ELR (cell line): ENCODE data around the gene TNFSF13B.
"Not testable (repeated sequence)": the region's sequence is repeated elsewhere in the genome, so short reads cannot be mapped to it uniquely, and the experiment has no call there.

ENCODE experiments used
- DNase-seq: peaks from one replicate; pipeline ENCODE4 v3.0.0-alpha.2; 2015; ENCODE audit warnings: low read depth

TNFSF13B gene

DNA sequence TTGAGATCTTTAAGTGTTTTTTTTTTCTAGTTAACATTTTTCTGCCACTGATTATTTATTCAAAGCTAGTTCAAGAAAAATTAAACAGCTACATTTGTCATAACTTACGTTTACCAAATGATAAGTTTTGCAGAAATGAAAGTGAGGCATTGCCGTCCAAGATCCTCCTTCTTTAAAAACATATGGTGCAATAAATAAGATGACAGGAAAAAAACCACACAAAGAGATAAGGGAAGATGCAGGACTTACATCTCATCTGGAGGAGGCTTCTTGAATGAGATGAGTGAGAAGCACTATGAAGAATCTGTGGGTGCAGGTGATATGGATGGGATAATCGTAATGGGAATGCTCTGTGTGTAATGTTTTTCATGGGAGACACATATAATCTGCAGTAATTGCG is 12.4 kb downstream of the TNFSF13B start:
- no peak for DNase-seq

DNA sequence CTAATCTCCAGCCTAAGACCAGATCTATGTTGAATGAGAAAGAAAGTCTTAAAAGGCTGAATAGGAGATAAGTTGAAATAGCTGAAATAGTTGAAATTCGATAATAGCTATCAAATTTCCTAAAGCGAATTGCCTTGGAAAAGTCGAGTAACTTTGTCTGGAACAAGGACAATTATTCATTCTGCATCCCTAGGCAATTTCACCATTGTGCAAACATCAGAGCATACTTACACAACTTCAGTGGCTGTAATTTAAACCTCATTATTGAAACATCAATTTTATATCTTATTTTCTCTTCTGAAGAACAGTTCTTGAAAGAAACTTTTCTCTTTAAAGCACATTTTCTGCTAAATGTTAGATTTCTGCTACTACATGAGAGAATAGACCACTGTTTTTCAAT is 13.6 kb downstream of the TNFSF13B start:
- no peak for DNase-seq

DNA sequence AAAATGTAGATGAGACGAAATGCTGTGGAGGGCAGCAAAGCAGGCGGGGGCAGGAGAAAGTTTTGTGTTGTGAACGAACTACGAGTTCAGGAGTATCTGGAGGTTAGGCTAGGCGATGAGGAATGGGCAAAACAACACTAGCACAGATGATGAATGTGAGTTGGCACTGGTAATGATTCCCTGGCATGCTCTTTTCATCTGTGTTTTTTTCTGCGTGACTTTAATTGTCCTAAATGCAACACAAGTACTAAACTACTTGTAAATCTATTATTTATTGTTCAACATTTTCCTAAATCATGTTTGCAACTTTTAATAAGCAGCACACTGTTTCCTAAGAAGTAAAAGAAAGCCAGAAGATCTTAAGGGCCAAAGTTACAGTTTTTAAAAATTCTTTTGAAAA is 19.2 kb downstream of the TNFSF13B start:
- no peak for DNase-seq

DNA sequence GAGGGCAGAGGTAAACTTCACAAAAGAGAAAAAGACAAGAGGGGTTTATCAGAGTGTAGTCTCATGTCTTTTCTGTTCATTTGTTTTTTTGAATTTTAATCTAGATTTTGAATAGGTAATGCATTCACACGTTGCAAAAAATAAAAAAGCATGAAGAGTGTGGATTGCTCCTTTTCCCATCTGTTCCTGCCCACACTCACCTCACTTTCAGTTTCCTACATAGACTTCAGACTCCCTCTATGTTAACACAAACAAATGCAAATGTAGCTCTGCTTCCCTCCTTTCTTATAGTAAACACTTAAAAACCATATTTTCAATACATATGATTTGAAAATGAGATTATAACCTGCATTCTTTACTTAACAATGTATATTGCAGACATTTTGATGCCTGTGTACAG is 20.3 kb downstream of the TNFSF13B start:
- no peak for DNase-seq

DNA sequence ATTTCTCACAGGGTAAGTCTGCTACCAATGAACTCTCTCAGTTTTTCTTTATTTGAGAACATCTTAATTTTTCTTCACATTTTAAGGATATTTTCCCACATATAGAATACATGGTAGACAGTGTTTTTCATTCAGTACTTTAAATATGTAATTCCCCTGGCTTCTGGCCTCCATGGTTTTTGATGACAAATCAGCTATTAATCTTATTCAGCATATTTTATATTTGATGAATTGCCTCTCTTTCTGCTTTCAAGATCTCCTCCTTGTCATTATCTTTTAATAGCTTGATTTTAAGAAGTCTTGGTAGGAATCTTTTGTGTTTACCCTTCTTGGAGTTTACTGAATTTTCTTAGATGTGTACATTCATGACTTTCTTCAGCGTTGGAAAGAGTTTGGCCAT is 27.6 kb downstream of the TNFSF13B start:
- DNase-seq, result no peak

DNA sequence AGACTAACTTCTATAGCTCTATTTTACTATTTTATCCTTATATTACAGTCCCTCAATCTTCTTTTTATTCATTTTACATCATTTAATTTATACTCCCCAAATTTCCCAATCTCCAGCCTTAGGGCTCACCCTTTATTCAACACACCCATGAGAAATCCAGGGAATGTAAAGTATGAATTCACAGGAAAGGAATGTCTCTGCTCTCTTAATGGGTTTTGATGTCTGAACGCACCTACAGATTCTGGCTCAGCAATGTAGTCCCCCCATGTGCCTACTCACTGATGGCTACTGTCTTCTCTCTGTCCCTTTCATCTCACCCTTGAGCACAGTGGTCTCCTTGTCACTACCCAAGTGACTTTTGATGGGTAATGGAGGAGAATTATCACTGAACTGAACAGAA is 32.8 kb downstream of the TNFSF13B start:
- no peak for DNase-seq

DNA sequence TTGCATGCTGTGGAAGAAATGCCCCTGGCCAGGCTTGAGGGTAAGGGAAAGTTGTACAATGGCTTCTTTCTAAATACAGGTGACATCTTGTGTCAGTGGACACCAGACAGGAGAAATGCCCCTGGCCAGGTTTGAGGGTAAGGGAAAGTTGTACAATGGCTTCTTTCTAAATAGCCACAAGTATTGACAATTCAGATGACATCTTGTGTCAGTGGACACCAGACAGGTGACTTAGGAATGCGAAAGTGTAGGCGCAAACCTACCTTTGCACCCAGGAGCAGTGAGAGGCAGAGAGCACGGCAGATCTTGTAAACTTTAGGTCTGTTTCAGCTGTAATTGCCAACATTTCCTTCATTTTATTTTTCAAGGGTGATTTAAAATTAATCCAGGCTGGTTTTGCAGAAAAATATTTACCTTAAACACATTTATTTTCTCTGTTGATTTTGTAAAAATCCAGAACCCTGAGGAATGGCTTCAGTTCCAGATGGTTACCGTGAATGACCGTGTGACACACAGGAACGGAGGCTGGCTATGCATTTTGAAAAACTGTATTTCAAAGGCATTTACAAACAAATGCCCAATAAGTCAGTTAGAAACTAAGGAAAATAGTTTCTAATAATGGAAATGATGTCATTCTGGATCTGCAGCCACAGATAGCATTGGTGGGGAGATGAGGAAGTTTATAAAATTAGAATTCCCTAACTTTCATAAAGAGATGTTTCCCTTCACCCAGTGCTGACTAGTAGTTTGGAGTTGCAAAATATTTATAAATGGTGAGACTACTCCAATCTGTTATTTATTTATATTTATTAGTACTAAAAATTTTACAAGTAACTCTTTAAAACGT is 34.9 kb downstream of the TNFSF13B start:
- no peak for DNase-seq

DNA sequence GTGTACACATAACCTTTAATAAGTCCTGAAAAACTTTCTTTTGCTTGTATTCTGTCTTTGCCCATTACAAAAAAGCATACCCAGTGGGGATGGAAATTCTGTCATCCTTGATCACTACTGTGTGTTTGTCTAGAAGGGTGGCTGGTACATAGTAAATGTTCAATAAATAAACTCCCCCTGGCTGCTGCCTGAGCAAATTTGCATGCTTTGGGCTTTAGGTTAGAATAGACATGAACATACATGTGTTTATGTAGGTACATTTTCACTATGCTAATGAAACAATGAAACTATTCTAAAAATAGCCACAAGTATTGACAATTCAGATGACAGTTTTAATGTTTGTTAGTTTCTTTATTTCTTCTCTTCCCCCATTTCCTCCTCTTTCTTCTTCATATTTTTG is 36.1 kb downstream of the TNFSF13B start:
- no peak for DNase-seq

DNA sequence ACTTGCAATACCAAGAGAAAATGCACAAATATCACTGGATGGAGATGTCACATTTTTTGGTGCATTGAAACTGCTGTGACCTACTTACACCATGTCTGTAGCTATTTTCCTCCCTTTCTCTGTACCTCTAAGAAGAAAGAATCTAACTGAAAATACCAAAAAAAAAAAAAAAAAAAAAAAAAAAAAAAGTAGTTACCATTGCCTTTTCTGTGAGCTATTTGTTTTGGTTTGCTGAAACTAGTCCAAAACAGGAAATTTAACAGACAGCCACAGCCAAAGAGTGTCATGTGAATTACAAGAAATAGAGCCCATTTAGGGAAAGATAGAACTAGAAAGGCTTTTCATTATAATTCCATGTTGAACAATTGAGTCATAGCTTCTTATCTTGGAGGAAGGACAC is 37.3 kb downstream of the TNFSF13B start:
- no peak for DNase-seq

DNA sequence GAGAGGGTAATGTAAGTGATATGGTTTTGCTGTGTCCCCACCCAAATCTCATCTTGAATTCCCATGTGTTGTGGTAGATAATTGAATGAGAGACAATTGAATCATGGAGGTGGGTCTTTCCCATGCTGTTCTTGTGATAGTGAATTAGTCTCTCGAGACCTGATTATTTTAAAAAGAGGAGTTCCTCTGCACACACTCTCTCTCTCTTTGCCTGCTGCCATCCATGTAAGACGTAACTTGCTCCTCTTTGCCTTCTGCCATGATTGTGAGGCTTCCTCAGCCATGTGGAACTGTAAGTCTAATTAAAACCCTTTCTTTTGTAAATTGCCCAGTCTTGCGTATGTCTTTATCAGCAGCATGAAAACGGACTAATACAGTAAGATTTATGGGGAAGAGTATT is 42.1 kb downstream of the TNFSF13B start:
- not testable (repeated sequence) for DNase-seq

DNA sequence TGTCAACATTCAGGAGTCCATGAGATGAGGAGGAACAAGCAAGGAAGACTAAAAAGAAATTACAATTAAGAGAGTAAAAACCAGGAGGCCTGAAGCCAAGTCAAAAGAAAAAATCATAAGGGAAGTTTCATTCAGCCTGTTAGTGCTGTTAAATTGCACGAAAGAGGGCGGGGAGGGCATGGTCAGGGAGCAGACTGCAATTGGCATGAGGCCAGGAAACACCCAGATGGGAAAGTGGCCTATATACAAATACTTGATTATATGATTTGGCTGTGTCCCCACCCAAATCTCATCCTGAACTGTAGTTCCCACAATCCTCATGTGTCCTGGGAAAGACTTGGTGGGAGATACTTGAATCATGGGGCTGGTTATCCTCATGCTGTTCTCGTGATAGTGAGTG is 43.9 kb downstream of the TNFSF13B start:
- no peak for DNase-seq

DNA sequence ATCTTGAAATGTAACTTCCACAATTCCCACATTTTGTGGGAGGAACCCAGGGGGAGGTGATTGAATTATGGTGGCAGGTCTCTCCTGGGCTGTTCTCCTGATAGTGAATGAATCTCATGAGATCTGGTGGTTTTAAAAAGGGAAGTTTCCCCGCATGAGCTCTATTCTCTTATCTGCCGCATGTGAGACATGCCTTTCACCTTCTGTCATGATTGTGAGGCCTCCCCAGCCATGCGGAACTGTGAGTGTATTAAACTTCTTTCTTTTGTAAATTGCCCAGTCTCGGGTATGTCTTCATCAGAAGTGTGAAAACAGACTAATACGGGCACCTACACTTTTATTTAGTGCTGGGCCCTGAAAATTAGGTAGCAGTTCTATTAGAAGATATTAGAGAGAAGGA is 45.8 kb downstream of the TNFSF13B start:
- no peak for DNase-seq

DNA sequence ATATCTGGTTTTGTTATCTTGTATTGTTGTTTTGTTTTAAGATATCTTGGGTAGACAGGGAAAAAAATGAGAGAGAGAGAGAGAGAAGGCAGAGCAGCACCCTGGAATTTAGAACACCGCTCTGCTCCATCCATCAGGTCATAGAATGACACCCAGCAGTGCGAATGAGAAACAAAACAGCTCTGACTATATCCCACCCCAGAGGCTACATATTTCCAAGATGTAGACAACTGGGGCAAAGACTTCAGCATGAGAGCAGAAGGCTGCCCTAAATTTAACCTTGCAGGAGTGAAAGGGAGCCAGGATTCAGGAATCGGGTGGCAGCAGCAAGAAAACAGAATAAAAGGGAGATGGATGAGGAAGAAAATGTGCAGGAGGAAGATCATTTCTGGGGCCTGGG is 46.5 kb downstream of the TNFSF13B start:
- DNase-seq, result no peak

DNA sequence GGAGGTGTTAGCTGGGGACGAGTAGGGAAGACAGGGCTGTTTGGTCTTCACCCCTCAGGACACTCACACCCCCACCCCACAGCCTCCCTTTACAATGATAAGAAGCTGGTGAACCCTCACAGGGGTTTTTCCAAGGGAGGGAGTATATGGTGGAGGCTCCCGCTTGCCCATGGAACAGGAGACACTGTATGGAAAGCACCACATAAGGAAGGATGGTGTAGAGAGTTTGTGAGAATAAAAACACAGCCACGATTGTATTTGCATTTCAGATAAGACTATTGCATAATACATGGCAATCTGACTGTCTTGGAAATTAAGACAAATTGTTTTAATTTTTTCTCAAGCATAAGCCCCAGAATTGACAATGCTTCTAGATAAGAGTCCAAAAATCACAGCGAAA is 46.9 kb downstream of the TNFSF13B start:
- no peak for DNase-seq

DNA sequence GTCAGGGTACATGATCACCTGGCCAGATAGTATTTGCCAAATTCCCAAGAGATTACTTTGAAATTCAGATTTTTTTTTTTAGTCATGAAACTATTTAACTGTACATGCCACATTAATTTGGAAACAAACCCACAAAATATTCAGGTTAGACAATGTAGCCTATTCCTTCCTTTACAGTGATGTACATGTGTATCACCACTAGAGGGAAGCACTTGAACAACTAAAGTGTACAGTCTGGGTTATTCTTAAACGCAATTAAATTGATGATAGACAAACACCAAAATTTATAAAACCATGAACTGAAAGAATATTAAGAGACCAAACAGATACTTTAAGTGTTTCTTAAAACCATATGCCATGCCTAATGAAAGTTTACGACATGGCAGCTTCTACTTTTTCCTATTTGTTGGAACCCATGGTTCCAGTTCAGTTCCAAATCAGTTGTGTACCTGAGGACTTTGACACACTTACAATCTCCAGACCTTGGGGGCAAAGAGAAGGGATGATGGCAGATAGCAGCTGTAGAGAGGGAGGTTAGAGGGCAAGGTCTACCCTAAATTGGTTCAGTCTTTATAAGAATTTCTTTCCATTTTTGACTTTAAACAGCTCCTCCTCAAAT is 52.8 kb downstream of the TNFSF13B start:
- DNase-seq, result peak; percentile 63

DNA sequence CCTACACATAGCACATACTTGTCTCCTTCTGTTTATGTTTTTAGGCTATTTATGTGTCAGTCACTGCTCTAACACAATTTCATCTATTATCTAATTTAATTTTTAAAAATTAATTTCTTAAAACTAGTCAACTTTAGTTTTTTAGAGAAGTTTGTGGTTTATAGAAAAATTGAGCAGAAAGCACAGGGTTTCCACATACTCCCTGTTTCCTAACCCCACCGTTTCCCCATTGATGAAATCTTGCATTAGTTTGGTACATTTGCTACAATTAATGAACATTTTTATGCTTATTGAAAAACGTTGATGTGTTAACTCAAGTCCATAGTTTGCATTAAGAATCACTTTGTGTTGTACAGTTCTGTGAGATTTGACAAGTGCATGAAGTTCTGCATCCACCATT is 53.5 kb downstream of the TNFSF13B start:
- no peak for DNase-seq

DNA sequence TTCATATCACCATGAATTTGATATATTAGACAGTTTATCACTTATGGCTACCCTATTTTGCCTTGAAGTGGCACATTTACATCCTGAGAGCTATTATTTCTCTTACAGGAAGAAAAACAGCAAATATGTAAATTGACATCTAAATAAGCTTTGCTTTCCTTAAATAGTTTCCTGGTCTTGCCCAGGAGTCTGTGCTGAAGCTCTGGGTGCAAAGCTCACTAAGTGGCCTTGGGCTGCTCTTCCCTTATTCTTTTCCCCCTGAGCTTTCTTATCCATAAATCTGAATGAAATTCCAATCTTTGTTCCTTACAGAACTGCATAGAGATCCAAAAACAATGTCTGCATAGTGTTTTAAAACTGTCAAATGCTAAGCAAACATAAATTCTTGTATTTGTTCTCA is 56.3 kb downstream of the TNFSF13B start:
- DNase-seq, result no peak

DNA sequence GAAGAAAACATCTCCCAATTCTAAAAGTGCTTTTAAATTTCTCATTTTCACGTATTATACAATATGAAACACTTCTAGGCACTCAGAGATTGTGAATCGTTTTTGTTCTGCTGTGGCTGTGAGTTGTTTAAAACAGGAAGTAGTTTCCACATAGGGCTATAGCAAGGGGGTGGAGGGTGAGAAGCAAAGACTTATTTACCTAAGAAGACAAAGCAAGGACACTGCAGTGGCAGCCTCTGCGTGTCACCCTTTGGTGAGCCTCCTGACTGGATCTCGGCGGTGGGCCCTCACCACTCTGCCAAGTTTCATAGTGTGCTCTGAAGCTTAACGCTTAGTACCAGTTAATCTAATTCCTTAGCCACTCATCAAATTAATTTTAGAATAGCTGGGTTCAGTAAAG is 56.8 kb downstream of the TNFSF13B start:
- DNase-seq, result no peak

DNA sequence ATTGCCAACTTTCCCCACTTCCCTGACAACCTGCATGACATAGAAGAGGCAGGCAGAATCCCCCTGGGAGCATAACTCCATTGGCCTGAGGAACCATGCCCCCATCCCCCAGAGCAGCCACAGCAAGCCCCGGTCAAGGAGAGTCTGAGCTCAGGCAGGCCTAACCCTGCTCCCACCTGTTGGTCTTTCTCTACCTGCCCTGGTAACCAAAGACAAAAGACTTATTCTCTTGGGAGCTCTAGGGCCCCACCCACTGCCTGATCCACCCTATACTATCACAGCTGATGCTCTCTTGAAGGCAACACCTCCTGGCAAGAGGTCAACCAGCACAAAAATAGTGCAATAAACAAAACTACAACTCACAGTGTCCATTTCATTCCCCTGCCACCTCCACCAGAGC is 59.3 kb downstream of the TNFSF13B start:
- no peak for DNase-seq

DNA sequence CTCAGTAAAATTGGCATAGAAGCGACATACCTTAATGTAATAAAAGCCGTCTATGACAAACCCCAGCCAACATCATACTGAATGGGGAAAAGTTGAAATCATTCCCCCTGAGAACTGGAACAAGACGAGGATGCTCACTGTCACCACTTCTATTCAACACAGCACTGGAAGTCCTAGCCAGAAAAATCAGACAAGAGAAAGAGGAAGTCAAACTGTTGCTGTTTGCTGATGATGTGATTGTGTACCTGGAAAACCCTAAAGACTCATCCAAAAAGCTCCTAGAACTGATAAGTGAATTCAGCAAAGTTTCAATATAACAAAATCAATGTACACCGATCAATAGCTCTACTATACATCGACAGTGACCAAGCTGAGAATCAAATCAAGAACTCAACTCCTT is 63.3 kb downstream of the TNFSF13B start:
- DNase-seq, result no peak

DNA sequence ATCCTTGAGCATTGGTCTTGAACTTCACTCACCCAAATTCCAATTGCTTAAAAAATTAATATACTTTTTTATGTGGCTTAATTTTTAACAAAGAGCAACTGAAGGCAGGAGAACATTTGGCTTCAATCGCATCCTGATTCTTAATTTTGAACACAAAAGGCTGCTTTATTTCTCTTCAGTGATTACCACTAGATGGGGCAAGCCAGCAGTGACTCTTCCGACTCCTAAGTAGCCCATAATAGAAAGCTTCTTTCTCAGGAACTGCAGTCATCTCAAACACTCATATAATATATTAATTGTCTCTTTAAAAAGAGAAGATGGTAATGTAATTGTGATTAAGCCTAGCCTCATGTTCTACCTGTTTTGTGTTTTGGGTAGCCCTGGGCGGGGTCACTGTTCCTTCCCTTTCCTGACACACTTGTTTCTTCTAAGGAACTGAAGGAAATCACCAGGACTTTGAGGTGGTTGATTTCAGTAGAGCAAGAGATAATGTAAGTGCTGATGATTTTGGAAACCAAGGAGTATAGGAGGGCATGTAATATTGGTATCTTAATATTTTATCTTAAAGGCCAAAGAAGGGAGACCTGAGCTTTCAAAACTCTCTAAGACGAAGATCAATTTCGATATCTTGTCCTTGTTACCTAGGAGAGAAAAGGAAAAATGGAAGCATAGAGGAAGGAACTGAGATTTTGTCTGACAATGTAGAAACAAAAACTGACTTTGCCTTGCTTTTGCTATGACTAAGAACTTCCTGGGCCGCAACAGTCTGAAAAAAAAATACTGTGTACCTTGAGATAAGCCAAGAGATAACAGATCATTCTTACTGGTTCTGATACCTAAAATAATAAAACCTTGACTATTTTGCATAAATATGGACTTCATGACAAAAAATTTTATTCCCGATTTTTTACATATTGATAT is 73.1 kb downstream of the TNFSF13B start:
- DNase-seq, result peak; percentile 40

DNA sequence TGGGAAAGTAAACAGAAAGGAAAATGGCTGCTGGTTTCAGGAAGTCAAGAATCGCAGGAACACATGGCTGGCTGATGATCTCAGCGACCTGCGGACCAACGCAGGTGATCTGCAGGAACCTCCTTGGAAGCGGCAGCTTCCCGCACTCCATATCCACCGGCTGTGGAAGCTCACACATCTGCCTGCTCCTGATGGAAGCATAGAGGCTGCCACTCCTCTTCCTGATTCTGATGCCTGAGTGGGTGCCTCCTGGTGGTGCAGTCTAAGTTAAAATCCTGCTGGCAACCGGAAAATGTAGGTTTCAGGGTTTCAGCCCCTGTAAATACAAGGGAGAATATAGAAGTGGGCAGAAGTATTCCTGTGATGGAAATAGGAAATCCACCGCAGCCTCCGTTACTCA is 75.5 kb downstream of the TNFSF13B start:
- DNase-seq, result no peak

DNA sequence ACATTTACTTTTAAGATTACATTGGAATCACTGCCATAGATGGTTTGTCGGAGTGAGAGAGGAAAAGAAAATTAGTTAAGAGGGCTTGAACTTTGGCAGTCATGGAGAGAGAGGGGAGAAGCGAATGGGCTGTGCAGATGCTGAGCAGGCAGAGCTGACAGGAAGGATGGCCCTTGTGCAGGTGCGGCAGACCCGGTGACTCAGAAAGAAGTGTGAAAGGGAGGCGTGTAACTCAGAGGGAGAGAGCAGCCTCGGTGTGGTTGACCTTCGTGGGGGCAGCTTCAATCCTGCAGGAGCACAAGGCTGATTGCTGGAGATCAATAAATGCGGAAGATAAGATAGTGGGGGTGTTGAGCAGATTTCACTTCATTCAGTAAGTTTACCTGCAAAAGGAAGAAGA is 76.9 kb downstream of the TNFSF13B start:
- DNase-seq, result no peak
